Esophagus squamous epithelium (tissue), 4 donors: ENCODE measurements around the gene CIT.

ENCODE experiments used
- POLR2A ChIP-seq, 4 donors: fragments of 450-650 bp; IDR thresholded peaks; one replicate each; pipeline ENCODE4 v1.6.1; 2017; ENCODE audit warnings: antibody characterized with exemption in 4 of 4, mild to moderate bottlenecking in 4 of 4, moderate library complexity in 3 of 4
- TF ChIP-seq, protein P1 (sequence below), 6 experiments: fragments of 450-650 bp in 4 of 6; fragments of 200-600 bp in 2 of 6; sonication (generic) in 2 of 6; IDR thresholded peaks; one replicate each; pipeline ENCODE4 v1.5.1; 2016 to 2019; ENCODE audit warnings: antibody characterized with exemption in 6 of 6, mild to moderate bottlenecking in 4 of 6, moderate library complexity in 4 of 6

DNA sequence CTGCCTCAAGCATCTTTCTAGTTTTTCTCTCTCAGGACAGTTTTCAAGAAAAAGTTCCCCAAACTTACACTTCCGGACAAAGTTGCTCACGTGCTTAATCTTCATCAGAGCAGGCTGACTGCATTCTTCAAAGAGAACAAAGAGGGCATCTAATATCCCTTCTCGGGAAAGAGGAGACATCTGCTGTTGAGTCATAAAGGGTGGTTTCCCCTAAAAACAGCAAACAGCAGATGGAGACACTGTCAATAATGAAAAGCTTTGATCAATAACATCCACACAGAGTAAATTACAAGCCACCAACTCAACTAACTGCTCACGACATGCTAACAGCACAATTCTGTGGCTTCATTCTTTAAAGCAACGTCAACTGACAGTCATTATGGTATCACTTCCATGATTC lies 8.1 kb downstream of the CIT start:
- no peak for TF ChIP-seq POLR2A (IDR thresholded peaks at IDR 0.05)
- TF ChIP-seq, protein P1, sequence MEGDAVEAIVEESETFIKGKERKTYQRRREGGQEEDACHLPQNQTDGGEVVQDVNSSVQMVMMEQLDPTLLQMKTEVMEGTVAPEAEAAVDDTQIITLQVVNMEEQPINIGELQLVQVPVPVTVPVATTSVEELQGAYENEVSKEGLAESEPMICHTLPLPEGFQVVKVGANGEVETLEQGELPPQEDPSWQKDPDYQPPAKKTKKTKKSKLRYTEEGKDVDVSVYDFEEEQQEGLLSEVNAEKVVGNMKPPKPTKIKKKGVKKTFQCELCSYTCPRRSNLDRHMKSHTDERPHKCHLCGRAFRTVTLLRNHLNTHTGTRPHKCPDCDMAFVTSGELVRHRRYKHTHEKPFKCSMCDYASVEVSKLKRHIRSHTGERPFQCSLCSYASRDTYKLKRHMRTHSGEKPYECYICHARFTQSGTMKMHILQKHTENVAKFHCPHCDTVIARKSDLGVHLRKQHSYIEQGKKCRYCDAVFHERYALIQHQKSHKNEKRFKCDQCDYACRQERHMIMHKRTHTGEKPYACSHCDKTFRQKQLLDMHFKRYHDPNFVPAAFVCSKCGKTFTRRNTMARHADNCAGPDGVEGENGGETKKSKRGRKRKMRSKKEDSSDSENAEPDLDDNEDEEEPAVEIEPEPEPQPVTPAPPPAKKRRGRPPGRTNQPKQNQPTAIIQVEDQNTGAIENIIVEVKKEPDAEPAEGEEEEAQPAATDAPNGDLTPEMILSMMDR (IDR thresholded peaks at IDR 0.05) = no peak
